Measurements from ENCODE around the gene ZBTB12. TPM values are rescaled to one million over a fixed set of nuclear protein-coding genes. Genes with fewer than 3 reads are reported as not detected.

The ZBTB12 gene
- total and polyA plus RNA-seq, 9 of the 15 experiments (the other 6 are each of a cell fraction or from before 2014, with no cell fraction given): 0.03 to 12.4 (median 5.8) TPM; not detected in 1

DNA sequence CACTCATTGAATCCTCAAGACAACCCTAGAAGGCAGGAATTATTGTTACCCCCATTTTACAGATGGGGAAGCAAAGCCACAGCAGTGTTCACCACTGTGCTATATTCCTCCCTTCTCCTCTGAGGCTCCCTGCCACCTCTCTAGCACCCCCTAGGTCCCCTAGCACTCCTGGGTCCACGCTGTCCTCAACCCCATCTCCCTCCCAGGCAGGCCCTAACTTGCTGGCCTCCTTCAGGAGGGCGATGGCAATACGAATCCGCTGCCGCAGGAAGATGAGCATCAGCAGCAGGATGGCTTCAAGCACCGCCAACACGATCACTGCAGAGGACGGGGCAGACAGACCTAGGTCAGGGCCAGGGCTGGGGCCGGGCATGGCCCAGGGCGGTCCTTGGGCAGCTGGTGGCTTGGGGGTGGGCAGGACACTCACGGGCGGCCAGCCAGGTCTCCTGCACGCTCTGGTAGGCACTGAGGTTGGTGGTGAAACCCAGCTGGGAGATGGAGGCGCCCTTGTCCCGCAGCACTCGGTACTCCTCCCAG, 31.4 kb downstream of the ZBTB12 start (continued):
- TF ChIP-seq GTF2F1 (IDR thresholded peaks at IDR 0.05; ENCODE audit: low read depth, low read length) (no peak), GTF2A2 (tag; IDR thresholded peaks at IDR 0.05) (no peak), SAFB (IDR thresholded peaks at IDR 0.05; ENCODE audit: borderline replicate concordance, low read depth, low read length) (no peak), KDM1A (IDR thresholded peaks at IDR 0.05) (peak; percentile 76 to 90), HDAC2 (IDR thresholded peaks at IDR 0.05) (peak; percentile 74; the same call in 1 of the 2 replicates), CBX1 (IDR thresholded peaks at IDR 0.05; ENCODE audit: low read depth) (peak; percentile 60; the same call in 1 of the 2 replicates), SMARCA5 (IDR thresholded peaks at IDR 0.05) (peak; percentile 64; the same call in 1 of the 2 replicates), ASH1L (IDR thresholded peaks at IDR 0.05; ENCODE audit: borderline replicate concordance, low read depth, partially characterized antibody) (no peak), PHB2 (IDR thresholded peaks at IDR 0.05; ENCODE audit: low read depth) (no peak), MBD2 (IDR thresholded peaks at IDR 0.05; ENCODE audit: borderline replicate concordance, low read depth) (no peak), OTX1 (CRISPR knock-in tag; IDR thresholded peaks at IDR 0.05) (no peak), FOXA1 (IDR thresholded peaks at IDR 0.05; ENCODE audit: borderline replicate concordance) (no peak), PURB (CRISPR knock-in tag; IDR thresholded peaks at IDR 0.05; ENCODE audit: low read depth) (no peak), ZNF146 (CRISPR knock-in tag; IDR thresholded peaks at IDR 0.05; ENCODE audit: unreplicated experiment) (peak; percentile 99), SMC3 (conservative IDR thresholded peaks at IDR 0.05; ENCODE audit: insufficient read depth, low read depth, low read length) (0 out of 2 replicates have a peak, but pooled peaks have one; percentile 2), TRIM24 (IDR thresholded peaks at IDR 0.05) (no peak), SREBF1 (IDR thresholded peaks at IDR 0.05; ENCODE audit: borderline replicate concordance, low read depth, low read length) (no peak), MTF1 (CRISPR knock-in tag; IDR thresholded peaks at IDR 0.05; ENCODE audit: borderline replicate concordance) (no peak)
- TF ChIP-seq, protein P1, sequence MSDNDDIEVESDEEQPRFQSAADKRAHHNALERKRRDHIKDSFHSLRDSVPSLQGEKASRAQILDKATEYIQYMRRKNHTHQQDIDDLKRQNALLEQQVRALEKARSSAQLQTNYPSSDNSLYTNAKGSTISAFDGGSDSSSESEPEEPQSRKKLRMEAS (CRISPR knock-in tag; IDR thresholded peaks at IDR 0.05): 0 out of 2 replicates have a peak, but pooled peaks have one; percentile 7
- TF ChIP-seq, protein P2, sequence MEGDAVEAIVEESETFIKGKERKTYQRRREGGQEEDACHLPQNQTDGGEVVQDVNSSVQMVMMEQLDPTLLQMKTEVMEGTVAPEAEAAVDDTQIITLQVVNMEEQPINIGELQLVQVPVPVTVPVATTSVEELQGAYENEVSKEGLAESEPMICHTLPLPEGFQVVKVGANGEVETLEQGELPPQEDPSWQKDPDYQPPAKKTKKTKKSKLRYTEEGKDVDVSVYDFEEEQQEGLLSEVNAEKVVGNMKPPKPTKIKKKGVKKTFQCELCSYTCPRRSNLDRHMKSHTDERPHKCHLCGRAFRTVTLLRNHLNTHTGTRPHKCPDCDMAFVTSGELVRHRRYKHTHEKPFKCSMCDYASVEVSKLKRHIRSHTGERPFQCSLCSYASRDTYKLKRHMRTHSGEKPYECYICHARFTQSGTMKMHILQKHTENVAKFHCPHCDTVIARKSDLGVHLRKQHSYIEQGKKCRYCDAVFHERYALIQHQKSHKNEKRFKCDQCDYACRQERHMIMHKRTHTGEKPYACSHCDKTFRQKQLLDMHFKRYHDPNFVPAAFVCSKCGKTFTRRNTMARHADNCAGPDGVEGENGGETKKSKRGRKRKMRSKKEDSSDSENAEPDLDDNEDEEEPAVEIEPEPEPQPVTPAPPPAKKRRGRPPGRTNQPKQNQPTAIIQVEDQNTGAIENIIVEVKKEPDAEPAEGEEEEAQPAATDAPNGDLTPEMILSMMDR (IDR thresholded peaks at IDR 0.05 in 2 of 3, conservative IDR thresholded peaks at IDR 0.05 in 1 of 3; ENCODE audit: insufficient read depth in 2 of 3, low read depth in 1 of 3, low read length in 3 of 3): peak; percentile 21 to 53 (median 41); a peak in 5 of 6 replicates
- TF ChIP-seq, protein P3, sequence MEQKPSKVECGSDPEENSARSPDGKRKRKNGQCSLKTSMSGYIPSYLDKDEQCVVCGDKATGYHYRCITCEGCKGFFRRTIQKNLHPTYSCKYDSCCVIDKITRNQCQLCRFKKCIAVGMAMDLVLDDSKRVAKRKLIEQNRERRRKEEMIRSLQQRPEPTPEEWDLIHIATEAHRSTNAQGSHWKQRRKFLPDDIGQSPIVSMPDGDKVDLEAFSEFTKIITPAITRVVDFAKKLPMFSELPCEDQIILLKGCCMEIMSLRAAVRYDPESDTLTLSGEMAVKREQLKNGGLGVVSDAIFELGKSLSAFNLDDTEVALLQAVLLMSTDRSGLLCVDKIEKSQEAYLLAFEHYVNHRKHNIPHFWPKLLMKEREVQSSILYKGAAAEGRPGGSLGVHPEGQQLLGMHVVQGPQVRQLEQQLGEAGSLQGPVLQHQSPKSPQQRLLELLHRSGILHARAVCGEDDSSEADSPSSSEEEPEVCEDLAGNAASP (IDR thresholded peaks at IDR 0.05): no peak
- TF ChIP-seq, protein P4, sequence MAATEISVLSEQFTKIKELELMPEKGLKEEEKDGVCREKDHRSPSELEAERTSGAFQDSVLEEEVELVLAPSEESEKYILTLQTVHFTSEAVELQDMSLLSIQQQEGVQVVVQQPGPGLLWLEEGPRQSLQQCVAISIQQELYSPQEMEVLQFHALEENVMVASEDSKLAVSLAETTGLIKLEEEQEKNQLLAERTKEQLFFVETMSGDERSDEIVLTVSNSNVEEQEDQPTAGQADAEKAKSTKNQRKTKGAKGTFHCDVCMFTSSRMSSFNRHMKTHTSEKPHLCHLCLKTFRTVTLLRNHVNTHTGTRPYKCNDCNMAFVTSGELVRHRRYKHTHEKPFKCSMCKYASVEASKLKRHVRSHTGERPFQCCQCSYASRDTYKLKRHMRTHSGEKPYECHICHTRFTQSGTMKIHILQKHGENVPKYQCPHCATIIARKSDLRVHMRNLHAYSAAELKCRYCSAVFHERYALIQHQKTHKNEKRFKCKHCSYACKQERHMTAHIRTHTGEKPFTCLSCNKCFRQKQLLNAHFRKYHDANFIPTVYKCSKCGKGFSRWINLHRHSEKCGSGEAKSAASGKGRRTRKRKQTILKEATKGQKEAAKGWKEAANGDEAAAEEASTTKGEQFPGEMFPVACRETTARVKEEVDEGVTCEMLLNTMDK (IDR thresholded peaks at IDR 0.05; ENCODE audit: borderline replicate concordance, insufficient read depth, low read depth, low read length, poor library complexity, severe bottlenecking): no peak
